22Rv1 (cell line): ENCODE data around the gene TSPAN9.

ENCODE experiments used
- H3K27ac ChIP-seq: fragments of 450-650 bp; 2 replicates; pipeline ENCODE4 v1.5.1; 2017
- ZFX ChIP-seq: fragments of 450-650 bp; IDR thresholded peaks from 2 replicates; pipeline ENCODE4 v1.6.1; 2017; ENCODE audit warnings: antibody characterized with exemption, borderline replicate concordance
- TF ChIP-seq, protein P1 (sequence below): fragments of 450-650 bp; IDR thresholded peaks from 2 replicates; pipeline ENCODE4 v1.5.1; 2017; ENCODE audit warnings: mild to moderate bottlenecking

The TSPAN9 gene

DNA sequence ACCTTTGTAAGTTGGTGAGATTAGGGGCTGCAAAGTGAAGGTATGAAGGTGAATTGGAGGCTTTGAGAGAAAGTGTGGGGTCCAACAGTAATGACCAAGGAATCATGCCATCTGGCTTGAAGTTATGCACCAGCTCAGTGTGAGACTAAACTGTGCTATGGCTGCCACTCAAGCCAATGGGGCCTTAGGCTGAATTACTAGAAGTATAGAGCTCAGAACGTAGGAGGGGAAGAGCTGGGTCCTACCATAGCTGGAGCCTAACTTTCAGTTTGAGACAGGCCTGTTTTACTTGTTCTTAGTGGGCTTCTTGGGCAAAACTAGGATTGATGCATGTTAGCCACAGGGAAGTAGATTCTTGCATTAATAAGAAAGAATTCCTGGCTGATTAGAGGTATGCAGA lies 194.0 kb downstream of the TSPAN9 start:
- TF ChIP-seq, protein P1, sequence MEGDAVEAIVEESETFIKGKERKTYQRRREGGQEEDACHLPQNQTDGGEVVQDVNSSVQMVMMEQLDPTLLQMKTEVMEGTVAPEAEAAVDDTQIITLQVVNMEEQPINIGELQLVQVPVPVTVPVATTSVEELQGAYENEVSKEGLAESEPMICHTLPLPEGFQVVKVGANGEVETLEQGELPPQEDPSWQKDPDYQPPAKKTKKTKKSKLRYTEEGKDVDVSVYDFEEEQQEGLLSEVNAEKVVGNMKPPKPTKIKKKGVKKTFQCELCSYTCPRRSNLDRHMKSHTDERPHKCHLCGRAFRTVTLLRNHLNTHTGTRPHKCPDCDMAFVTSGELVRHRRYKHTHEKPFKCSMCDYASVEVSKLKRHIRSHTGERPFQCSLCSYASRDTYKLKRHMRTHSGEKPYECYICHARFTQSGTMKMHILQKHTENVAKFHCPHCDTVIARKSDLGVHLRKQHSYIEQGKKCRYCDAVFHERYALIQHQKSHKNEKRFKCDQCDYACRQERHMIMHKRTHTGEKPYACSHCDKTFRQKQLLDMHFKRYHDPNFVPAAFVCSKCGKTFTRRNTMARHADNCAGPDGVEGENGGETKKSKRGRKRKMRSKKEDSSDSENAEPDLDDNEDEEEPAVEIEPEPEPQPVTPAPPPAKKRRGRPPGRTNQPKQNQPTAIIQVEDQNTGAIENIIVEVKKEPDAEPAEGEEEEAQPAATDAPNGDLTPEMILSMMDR, result no peak
- no peak for TF ChIP-seq ZFX
- H3K27ac ChIP-seq, result no peak overlapping the region

DNA sequence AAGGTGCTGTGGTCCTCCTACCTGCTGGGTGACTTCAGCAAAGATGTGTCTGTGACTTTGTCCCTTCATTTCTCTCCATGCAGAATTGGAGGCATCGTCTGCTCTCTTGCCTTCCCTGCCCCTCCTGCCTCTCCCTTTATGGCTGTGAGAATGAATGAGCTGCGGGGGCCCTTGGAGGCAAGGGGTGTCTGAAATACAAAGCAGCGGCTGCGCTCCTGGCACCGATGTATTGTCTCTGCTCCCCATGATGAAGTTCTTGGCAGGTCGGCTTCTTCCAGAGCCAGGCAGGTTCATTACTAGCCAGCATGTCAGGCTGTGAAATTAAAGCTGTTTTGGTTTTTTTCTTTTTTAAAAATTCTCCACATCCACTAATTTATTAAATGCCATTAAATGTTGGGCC lies 194.5 kb downstream of the TSPAN9 start:
- TF ChIP-seq, protein P1, result no peak
- TF ChIP-seq ZFX, result no peak
- H3K27ac ChIP-seq, result no peak overlapping the region

DNA sequence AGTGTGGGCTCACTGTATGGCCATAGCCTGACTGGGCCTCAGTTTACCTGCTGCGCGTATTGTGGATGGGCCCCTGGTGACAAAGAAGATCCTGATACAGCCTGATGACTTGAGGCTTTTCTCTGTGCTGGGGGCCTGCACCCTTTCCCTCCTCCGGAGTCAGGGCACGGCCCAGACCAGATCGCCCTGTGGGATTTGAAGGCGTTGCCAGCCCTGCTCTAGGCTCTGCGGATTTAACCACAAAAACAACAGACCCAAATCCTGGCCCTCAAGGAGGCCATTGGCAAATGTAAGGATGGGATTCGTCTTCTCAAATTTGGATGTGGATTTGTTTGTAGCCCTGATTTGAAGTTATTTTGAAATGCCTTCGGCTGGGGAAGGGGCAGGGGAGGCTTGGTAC lies 195.8 kb downstream of the TSPAN9 start:
- no peak overlapping the region for H3K27ac ChIP-seq
- TF ChIP-seq, protein P1, result no peak
- TF ChIP-seq ZFX, result no peak

DNA sequence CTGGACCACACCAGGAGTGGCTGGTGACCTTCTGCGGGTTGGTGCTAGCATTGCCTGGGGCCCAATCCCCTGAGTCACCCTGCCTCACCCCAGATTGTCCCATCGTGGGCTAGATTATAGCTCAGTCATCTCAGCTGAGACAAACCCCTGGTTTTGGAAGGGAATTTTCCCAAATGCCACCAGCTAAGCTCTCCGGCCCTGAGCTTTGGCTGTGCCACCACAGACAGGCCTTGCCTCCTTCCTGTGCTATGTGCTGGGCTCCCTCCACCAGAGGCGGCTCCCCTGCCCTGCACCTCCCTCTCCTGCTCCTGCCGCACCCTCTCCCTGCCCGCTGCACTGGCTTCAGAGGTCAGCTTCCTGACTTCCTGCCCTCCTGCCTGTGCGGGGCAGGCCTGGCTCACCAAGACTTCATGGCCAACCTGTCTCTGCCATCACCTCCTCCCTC lies 196.3 kb downstream of the TSPAN9 start:
- no peak overlapping the region for H3K27ac ChIP-seq
- TF ChIP-seq ZFX, result no peak
- TF ChIP-seq, protein P1, result no peak

DNA sequence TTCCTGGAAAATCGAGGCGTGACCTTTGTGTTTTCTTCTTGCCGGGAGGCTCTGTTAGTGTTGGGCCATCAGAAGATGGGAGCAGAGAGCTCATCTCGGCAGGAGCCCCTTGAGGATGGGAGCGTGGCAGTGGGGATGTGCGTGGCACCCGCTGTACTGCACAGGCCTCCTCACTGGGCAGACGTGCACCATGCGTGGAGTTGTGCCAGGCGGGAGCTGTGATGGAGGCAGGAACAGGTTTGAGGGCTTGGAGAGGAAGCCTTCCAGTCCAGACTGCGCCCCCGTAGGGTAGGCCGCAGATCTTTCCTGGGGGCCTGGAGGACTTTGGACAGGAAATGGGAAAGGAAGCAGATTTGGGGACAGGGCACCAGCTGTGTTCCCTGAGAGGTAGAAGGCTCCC lies 197.5 kb downstream of the TSPAN9 start:
- TF ChIP-seq ZFX, result no peak
- TF ChIP-seq, protein P1, result no peak
- H3K27ac ChIP-seq, result no peak overlapping the region

DNA sequence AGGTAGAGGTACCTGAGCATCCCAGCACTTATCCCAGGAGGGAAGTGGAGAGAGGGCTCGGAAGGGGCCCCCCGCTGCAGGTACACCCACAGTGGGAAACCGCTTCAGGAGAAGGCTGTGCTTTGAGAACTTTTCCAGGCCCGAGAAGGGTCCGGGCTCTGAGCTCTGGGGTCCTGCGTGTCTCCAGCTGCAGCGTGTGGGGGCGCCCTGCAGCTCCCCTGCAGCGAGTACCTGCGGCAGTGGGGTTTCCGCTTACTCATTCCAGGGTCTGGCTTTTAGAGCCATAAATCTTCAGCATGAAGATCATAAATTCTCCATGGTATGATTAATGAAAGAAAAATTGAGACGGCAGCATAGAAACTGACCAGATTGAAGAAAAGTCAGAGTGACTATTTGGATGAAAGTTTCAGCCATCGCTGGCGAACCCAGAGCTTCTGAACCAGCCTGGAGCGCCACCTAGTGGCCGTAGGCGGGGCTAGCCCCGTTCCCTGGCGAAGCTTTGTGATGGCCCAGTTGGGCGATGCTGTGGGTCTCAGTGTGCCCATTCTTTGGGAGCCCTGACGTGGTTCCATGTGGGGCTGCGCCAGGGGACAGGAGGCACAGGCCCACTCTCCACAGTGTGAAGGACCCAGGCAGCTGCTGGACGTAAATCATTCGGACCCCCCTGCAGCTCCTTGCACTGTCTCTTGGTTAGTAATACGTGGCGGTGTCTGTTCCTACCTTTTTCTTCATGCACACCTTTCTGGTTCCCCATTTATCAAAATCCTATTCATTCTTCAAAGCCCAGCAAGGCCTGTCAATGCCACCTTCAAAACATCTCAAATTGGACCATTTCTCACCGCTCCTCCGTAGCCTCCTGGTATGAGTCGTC lies 198.2 kb downstream of the TSPAN9 start:
- TF ChIP-seq, protein P1, result peak; percentile 99
- TF ChIP-seq ZFX, result no peak
- no peak overlapping the region for H3K27ac ChIP-seq

DNA sequence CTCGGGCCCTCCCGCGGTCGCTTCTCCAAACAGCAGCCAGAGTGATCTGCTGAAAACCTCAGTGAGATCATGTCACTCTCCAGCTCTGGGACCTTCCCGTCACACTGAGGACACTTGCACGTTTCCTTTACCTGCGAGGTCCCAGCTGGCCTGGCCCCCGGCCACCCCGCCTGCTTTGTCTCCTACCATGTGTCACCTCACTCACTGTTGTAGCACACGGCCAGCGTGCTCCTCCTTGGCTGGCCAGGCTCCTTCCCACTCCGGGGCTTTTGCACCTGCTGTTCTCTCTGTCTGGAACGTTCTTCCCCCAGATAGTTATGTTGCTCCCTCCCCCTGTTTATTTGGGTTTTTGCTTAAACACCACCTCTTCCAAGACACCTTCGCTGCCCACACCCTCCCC lies 199.0 kb downstream of the TSPAN9 start:
- H3K27ac ChIP-seq, result no peak overlapping the region
- TF ChIP-seq, protein P1, result no peak
- no peak for TF ChIP-seq ZFX
